Activated naive CD8-positive, alpha-beta T cell treated with anti-CD3 and anti-CD28 coated beads for 36 hours (primary cell): ENCODE data around the gene SH2B3. TPM values are rescaled to one million over a fixed set of nuclear protein-coding genes. Genes with fewer than 3 reads are reported as not detected.
A peak's percentile ranks its signal among the peaks of the same experiment; 100 is the strongest.

ENCODE experiments used
- DNase-seq: peaks from one replicate; pipeline ENCODE4 v3.0.0; 2021
- H3K27ac Mint-ChIP-seq: one replicate; pipeline ENCODE4 v1.8.0; 2022; ENCODE audit warnings: mild to moderate bottlenecking, moderate library complexity, mixed read lengths
- H3K27me3 Mint-ChIP-seq: one replicate; pipeline ENCODE4 v1.8.0; 2022; ENCODE audit warnings: mild to moderate bottlenecking, mixed read lengths
- H3K36me3 Mint-ChIP-seq: one replicate; pipeline ENCODE4 v1.8.0; 2021; ENCODE audit warnings: mild to moderate bottlenecking, mixed read lengths
- H3K4me1 Mint-ChIP-seq: one replicate; pipeline ENCODE4 v1.8.0; 2021; ENCODE audit warnings: mixed read lengths
- H3K4me3 Mint-ChIP-seq: one replicate; pipeline ENCODE4 v1.8.0; 2022; ENCODE audit warnings: mild to moderate bottlenecking, moderate library complexity, mixed read lengths
- H3K9me3 Mint-ChIP-seq: one replicate; pipeline ENCODE4 v1.8.0; 2022; ENCODE audit warnings: mixed read lengths
- total RNA-seq, 2 experiments: library from RNA; stranded (reverse); gene quantifications; one replicate each; pipeline ENCODE4 v1.2.3, GENCODE V29; 2021

Gene SH2B3
- total RNA-seq, 2 experiments from 2014 or later = 58.5 to 59.4 TPM

DNA sequence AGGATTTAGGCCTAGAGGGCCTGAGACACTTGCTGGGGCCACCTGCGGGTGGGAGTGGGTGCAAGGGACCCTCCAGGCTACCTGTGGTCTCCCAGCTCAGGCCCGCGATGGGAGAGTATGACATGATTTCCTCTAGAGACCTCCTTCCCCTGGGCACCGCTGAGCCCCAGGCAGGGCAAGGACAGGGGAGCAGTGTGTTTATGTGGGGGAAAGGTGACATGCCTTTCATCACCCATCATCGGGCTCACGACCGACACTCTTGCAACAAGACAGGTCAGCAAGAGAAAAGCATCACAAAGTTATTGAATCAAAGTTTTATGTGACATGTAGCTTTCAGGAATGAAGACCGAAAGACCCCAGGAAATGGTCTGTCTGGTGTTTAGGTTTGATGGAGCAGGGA, 19.9 kb downstream of the SH2B3 start:
- H3K27ac Mint-ChIP-seq = peak overlapping the region; percentile 74
- DNase-seq = no peak
- no peaks in the 10 kb centered on the region for H3K9me3 Mint-ChIP-seq
- H3K27me3 Mint-ChIP-seq = no peaks in the 10 kb centered on the region
- peaks cover 56% of the 10 kb centered on the region for H3K4me1 Mint-ChIP-seq
- peak overlapping the region; percentile 35 for H3K4me3 Mint-ChIP-seq
- H3K36me3 Mint-ChIP-seq = peaks cover 41% of the 10 kb centered on the region

DNA sequence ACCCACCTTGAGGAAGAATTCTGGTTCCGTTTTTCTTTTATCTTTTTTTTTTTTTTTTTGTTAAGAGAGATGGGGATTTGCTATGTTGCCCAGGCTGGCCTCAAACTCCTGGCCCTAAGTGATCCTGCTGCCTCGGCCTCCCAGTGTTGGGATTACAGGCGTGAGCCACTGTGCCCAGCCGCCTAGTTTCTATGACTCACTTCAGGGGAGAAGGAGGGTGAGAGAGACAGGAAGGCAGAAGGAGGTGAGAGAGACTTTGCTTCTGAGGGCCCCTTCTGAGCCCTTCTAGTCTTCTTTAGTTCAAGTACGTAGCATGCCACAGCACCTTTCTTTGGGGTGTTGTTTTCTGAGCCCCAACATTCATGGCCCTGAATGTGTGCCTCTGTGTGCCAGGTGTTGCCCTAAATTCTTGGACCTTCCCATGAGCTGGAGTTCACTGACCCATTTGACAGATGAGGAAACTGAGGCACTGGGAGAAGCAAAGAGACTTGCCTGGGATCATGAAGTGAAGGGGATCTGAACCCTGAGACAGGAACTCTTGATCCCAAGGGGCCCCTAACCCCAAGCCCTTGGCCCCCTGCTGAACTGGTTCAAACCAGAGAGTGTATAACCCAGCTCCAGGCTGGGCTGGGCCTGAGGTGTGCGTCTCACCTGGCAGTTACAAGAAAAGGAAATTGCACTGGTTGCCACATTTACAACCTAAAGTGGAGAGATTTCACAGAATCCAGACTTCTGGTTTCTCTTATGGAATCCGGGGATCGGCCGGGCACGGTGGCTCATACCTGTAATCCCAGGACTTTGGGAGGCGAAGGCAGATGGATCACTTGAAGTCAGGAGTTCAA, 20.8 kb downstream of the SH2B3 start:
- Mint-ChIP-seq H3K27me3 (no peaks in the 10 kb centered on the region), H3K4me1 (peaks cover 62% of the 10 kb centered on the region), H3K4me3 (peak overlapping the region; percentile 34), H3K36me3 (peaks cover 45% of the 10 kb centered on the region), H3K9me3 (no peaks in the 10 kb centered on the region), H3K27ac (peak overlapping the region; percentile 74)
- DNase-seq = no peak

DNA sequence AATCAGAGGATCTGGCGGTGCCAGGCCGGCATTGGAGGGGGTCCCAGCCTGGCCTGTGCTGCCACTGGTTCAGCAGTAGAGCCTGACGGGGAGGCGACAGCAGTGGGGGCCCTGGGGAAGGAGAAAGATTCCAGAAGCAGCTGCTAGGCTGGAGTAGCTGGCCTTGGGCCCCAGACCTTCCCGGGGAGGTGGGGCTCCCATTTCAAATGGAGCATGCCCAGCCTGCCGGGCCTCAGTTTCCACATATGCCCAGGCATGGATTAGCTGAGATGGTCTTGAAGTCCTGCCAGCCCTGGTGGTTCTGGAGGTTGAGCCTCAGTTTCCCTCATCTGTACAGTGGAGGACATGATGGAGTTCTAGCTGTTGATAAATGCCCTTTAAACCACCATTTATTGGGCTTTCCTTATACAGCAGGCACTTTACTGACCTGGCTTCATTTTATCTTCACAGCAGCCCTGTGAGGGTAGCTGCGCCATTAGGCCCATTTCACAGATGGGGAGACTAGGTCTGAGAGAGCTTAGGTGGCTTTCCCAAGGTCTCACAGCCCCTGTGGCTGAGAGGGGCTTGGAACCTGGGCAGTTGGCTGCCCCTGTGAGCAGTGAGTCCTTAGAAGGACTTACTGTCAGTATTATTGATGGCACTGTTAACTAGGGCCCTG, 21.8 kb downstream of the SH2B3 start:
- Mint-ChIP-seq H3K27ac (peak overlapping the region; percentile 97), H3K4me3 (no peak overlapping the region), H3K27me3 (no peaks in the 10 kb centered on the region), H3K4me1 (peaks cover 69% of the 10 kb centered on the region), H3K9me3 (no peaks in the 10 kb centered on the region), H3K36me3 (peaks cover 47% of the 10 kb centered on the region)
- DNase-seq = no peak

DNA sequence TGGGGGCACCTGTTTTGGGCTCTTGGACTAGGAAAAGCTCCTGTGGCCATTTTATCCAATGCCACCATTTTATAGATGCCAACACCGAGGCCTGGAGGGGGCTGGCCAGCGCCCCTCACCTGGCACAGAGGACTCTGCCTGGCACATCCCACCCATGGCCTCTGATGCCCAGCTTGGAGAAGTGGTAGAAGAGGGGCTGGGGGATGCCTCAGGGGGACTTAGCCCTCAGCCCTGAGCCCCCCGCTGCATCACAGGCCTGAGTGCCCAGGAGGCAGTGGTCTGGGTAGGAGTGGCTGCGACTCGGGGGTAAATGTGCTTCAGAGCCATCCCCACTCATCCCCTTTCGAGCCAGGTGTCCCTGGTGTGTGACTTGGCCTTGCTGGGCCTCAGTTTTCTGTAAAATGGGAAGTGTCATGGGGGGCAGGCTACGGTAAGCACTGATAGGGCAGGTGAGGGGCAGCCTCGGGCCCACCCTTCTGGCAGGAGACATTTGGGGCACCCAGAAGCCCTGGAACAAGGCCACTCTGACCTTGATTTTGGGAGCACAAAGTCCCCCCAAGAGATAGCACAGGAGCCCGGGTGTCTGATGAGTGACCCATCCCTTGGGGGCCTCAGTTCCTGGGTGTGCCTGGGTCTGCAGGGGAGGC, 22.5 kb downstream of the SH2B3 start:
- Mint-ChIP-seq H3K4me3 (peak overlapping the region; percentile 71), H3K4me1 (peaks cover 75% of the 10 kb centered on the region), H3K27ac (peak overlapping the region; percentile 97), H3K36me3 (peaks cover 50% of the 10 kb centered on the region), H3K9me3 (no peaks in the 10 kb centered on the region), H3K27me3 (no peaks in the 10 kb centered on the region)
- no peak for DNase-seq

DNA sequence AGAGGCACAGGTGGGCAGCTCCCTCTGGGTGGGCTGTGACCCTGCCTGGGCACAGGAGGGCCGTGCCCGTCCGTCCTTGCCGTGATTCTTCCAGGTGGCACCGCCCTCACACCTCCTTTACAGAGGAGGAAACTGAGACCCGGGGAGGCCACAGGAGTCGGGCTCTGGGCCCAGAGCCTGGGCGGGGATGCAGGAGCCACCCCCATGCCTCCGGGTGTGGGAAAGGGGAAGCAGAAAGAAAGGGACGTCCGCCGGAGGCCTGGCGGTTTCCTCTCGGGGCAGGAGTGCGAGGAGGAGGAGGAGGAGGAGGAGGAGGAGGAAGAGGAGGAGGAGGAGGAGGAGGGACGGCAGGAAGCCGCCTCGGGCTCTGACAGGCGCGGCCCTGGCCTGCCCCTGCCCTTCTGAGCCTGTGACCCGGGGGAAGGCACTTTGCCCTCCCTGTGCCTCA, 23.0 kb downstream of the SH2B3 start:
- Mint-ChIP-seq H3K36me3 (peaks cover 54% of the 10 kb centered on the region), H3K4me1 (peaks cover 79% of the 10 kb centered on the region)

DNA sequence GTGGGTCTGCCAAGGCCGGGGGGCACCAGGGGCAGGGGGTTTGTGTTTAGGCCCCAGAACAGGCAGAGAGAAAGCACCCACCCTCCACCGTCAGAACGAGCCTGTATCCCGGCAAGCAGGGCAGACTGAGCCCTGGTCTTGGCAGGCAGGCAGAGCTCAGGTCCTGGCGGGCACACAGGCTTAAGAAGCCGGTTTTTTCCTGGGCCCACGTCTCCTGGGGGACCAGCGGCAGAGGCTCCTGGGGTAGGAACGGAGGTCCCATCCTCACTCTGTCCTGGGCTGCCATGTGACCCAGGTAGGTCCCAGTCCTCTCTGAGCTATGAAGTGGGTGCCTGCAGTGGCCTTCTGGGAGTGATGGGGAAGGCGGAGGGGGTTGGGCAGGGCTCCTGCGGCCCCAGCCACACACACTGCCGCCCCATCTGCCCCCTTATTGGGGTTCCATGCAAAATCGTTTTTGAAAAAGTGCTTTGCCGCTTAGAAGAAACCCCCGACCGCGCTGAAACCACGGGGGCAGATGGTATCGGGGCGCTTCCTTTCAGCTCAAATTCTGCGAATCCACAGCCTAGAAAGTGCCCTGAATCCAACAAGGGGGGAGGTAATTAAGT, 24.2 kb downstream of the SH2B3 start:
- peak overlapping the region; percentile 71 for H3K4me3 Mint-ChIP-seq
- H3K27ac Mint-ChIP-seq = peak overlapping the region; percentile 97
- DNase-seq = peak; percentile 80
- no peaks in the 10 kb centered on the region for H3K27me3 Mint-ChIP-seq
- H3K9me3 Mint-ChIP-seq = no peaks in the 10 kb centered on the region
- H3K4me1 Mint-ChIP-seq = peaks cover 82% of the 10 kb centered on the region
- peaks cover 46% of the 10 kb centered on the region for H3K36me3 Mint-ChIP-seq

More for the DNA sequence above, 23.0 kb downstream of the SH2B3 start:
- Mint-ChIP-seq H3K27me3 (no peaks in the 10 kb centered on the region), H3K9me3 (no peaks in the 10 kb centered on the region), H3K27ac (peak overlapping the region; percentile 97), H3K4me3 (peak overlapping the region; percentile 71)
- no peak for DNase-seq

DNA sequence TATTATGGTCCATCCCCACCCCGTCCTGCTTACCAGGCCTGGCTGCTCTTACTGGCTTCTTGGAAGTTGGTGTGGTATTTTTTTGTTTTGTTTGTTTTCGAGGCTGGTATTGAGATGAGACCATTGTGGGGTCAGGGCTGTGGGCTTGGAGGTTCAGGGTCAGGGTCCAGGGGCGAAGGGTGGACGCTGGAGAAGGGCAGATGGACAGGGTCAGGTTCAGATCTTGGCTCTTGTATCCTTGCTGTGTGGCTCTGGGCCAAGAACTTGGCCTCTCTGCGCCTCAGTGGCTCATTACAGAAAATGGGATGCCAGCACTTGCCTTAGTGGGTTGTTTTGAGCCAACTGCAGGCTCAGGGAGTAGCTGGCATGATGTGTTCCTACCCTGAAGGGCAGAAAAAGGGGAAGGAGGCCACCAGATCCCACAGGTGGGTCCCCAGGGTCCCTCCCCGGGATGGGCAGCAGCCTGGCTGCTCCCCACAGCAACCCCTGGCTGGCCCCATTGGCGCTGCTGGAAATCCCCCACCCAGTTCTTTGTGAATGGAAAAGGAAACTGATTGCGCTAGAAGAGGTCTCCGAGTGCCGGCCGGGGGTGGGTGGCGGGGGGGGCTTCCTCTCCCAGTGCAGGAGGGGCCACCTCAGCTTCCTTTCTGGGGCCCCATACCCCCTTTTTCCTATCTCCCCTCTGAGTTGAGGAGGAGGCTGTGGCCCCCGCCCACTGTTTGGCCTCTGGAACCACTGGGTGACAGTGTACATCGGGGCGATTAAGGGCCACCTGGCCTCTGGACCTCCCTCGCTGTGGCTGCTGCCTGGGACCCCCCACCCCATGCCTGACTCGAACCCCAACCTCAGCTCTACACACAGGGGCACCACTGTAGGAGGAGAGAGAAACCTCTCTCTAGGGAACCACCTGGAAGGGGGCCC, 25.0 kb downstream of the SH2B3 start:
- H3K27ac Mint-ChIP-seq = peak overlapping the region; percentile 97
- H3K4me3 Mint-ChIP-seq = peak overlapping the region; percentile 73
- H3K9me3 Mint-ChIP-seq = no peaks in the 10 kb centered on the region

DNA sequence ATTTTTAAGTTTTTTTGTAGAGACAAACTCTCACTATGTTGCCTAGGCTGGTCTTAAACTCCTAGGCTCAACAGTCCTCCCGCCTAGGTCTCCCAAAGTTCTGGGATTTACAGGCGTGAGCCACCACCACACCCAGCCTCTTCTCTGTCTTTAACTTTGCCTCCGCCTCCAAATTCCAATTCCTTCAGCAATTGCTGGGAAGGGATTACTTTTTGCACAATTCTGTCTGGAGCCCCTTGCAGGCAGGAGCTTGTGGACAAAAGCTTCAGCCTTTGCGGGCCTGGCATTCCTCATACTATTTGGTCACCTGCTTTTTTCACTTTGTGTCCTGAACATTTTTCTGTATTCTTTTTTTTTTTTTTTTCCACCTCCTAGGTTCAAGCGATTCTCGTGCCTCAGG, 26.0 kb downstream of the SH2B3 start:
- peak overlapping the region; percentile 73 for H3K4me3 Mint-ChIP-seq
- H3K27ac Mint-ChIP-seq = peak overlapping the region; percentile 97

More for the DNA sequence above, 25.0 kb downstream of the SH2B3 start:
- Mint-ChIP-seq H3K4me1 (peaks cover 82% of the 10 kb centered on the region), H3K27me3 (no peaks in the 10 kb centered on the region), H3K36me3 (peaks cover 44% of the 10 kb centered on the region)
- DNase-seq = peak; percentile 83

DNA sequence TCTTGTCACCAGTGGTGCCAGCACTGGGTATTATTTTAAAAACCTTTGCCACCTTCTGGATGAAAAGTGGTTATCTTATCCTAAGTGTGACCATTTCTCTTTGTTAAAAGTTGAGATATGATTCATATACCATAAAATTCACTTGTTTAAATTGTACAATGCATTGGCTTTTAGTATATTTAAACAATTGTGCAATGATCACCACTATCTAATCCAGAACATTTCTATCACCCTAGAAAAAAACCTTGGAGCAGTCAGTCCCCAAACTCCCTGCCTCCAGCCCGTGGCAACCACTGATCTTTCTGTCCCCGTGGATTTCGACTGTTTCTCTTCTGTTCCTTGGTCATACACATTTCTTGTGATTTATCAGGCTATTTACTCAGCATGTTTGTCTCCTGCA, 28.3 kb downstream of the SH2B3 start:
- peak overlapping the region; percentile 96 for H3K27ac Mint-ChIP-seq
- no peaks in the 10 kb centered on the region for H3K27me3 Mint-ChIP-seq
- peaks cover 90% of the 10 kb centered on the region for H3K4me1 Mint-ChIP-seq
- peaks cover 46% of the 10 kb centered on the region for H3K36me3 Mint-ChIP-seq
- peak overlapping the region; percentile 69 for H3K4me3 Mint-ChIP-seq
- H3K9me3 Mint-ChIP-seq = no peaks in the 10 kb centered on the region
- DNase-seq = no peak

More for the DNA sequence above, 26.0 kb downstream of the SH2B3 start:
- no peaks in the 10 kb centered on the region for H3K9me3 Mint-ChIP-seq
- peaks cover 43% of the 10 kb centered on the region for H3K36me3 Mint-ChIP-seq
- H3K4me1 Mint-ChIP-seq = peaks cover 81% of the 10 kb centered on the region
- H3K27me3 Mint-ChIP-seq = no peaks in the 10 kb centered on the region
- no peak for DNase-seq

DNA sequence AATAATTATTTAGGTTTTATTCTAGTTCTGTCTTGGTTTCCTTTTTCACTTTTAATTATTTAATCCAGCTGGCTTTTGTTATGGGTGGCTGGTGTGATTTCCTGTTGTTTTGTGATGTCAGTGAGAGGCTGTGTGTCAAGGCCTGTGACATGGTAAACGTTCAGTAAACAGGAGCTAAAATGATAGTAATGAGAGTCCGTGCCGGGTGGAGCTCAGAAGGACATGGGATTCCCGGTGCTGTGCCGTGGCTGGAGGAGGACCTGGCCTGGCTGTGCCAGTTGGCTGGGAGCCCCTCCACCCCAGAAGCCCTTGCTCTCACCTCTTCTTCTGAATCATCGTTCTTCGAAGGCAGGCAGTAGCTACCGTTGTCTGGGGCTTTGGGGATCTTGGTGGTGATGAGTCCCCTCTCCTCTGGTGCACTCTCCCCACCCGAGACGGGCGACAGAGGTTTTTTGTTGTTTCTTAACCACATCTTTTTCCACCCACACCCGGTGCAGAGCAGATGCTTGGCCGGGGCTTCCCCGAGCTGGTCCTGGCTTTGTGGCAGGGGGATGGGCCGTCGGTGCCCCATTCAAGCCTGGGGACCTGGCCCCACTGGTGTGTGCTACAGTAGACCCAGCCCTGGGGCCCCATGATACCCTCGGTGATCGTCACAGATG, 29.1 kb downstream of the SH2B3 start:
- Mint-ChIP-seq H3K9me3 (no peaks in the 10 kb centered on the region), H3K27ac (peak overlapping the region; percentile 96), H3K36me3 (peaks cover 46% of the 10 kb centered on the region), H3K4me3 (peak overlapping the region; percentile 69), H3K27me3 (no peaks in the 10 kb centered on the region), H3K4me1 (peaks cover 90% of the 10 kb centered on the region)
- peak; percentile 87 for DNase-seq

DNA sequence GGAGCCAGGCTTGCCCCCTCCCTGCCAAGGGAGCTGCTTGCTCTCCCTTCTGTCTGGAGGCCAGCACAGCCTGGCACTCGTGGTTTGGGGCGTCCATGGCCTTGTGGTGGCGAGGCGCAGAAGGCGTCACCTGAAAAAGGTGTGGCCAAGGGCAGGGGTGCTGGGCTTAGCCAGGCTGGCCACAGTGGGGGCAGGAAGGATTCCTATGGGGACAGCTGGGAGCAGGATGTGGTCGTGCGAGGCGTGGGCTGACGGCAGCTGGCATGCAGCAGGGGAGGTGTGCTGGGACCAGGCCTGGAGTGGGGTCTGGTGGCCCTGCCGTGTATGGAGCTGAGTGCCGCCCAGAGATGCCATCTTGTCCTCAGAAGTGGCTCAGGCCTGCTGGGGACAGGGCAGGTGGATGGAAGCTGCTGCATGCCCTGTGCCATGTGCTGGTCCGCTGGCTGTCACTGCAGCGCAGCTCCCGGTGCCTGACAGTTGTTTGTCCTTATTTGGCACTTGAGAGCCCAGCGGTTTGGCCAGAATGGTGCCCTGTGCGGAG, 30.0 kb downstream of the SH2B3 start:
- no peak for DNase-seq
- H3K27me3 Mint-ChIP-seq = no peaks in the 10 kb centered on the region
- H3K27ac Mint-ChIP-seq = peak overlapping the region; percentile 96
- H3K9me3 Mint-ChIP-seq = no peaks in the 10 kb centered on the region
- peak overlapping the region; percentile 69 for H3K4me3 Mint-ChIP-seq
- peaks cover 50% of the 10 kb centered on the region for H3K36me3 Mint-ChIP-seq
- peaks cover 91% of the 10 kb centered on the region for H3K4me1 Mint-ChIP-seq

DNA sequence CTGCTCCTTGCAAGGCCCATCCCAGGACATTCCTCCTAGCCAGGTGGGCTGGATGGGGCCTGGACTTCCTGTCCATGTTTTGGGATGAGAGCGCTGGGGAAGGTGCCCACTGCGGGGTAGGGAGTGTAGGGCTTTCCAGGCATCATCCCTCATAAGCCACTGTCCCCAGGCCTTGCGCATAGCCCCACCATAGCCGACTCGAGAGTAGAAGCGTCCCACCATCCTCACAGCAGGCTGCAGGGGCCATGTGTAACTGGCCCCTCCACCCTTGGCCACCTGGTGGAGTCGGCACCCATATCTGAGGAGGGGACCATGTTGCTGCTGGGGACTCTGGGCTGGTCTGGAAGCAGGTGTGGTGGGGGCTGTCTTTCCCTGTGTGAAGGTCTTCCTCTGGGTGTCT, 30.5 kb downstream of the SH2B3 start:
- Mint-ChIP-seq H3K27me3 (no peaks in the 10 kb centered on the region), H3K36me3 (peaks cover 47% of the 10 kb centered on the region), H3K9me3 (no peaks in the 10 kb centered on the region), H3K27ac (peak overlapping the region; percentile 96), H3K4me3 (peak overlapping the region; percentile 69), H3K4me1 (peaks cover 92% of the 10 kb centered on the region)
- DNase-seq = no peak

DNA sequence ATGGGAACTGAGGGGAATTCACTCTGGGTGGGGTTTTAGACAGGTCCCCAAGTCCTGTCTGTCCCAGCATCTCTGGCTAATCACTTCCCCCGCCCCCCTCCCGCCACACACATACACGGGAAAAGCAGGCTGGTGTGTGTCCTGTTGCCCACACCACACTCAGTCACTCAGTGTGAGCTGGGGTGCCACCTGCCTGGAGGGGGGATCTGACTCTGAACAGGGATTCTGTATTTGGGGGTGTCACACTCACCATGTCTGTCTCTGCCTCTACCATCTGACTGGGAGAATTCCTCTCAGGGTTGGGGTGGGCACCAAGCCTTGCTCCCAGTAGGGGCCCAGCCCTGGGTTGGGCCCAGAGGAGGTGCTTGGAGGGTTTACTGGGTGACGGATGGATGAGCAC, 31.1 kb downstream of the SH2B3 start:
- no peaks in the 10 kb centered on the region for H3K9me3 Mint-ChIP-seq
- H3K36me3 Mint-ChIP-seq = peaks cover 41% of the 10 kb centered on the region

More for the DNA sequence above, 31.1 kb downstream of the SH2B3 start:
- H3K27me3 Mint-ChIP-seq = no peaks in the 10 kb centered on the region
- peaks cover 91% of the 10 kb centered on the region for H3K4me1 Mint-ChIP-seq
- DNase-seq = no peak
- H3K4me3 Mint-ChIP-seq = peak overlapping the region; percentile 33
- peak overlapping the region; percentile 96 for H3K27ac Mint-ChIP-seq
